CD4-positive, alpha-beta T cell treated with Interleukin-17A for 4 hours (primary cell): ENCODE measurements around the gene DDB1.
A peak's percentile ranks its signal among the peaks of the same experiment; 100 is the strongest.

Experiments used
- DNase-seq: peaks from one replicate; pipeline ENCODE4 v3.0.0-alpha.2; 2020; ENCODE audit warnings: mixed read lengths

DDB1 gene

DNA sequence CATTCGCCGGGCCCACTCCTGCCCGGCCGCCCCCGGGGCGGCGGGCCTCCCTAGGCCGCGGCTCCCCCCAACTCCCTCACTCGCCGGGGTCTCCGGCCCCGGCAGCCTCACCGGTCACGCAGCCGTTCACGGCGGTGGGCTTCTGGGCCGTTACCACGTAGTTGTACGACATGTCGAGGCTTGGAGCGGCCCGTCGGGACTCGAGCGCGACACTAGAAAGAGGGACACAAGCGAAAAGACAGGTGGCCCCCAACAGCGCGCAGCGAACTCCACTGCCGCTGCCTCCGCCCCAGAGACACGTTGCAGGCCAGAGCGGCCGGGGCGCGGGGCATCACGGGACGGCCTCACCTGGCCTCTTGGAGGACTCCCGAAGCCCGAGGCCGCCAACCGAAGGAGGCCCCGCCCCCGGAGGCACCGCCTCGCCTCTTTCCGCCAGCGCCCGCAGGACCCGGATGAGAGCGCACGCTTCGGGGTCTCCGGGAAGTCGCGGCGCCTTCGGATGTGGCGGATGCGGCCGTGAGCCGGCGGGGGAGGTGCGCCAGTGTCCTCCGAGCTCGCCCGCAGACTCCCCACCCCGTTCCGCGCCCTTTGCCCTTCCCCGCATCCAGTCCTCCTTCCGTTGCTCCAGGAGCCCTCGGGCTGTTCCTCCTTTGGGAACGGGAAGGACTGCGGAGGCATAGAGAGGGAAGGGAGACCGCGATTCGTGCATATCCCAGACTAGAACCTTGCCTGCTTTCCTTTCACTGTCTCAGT lies at the start of gene DDB1, which contains the start of gene TKFC:
Gene DDB1, minus strand, starts transcription at position 309 of the 753 bp plus-strand sequence. Its CDS starts 137 bp downstream, at position 172.
Gene TKFC, plus strand, starts transcription at position 432 of the 753 bp plus-strand sequence. CDS start 1,501 bp downstream, outside the sequence.
- DNase-seq: peak; percentile 98

DNA sequence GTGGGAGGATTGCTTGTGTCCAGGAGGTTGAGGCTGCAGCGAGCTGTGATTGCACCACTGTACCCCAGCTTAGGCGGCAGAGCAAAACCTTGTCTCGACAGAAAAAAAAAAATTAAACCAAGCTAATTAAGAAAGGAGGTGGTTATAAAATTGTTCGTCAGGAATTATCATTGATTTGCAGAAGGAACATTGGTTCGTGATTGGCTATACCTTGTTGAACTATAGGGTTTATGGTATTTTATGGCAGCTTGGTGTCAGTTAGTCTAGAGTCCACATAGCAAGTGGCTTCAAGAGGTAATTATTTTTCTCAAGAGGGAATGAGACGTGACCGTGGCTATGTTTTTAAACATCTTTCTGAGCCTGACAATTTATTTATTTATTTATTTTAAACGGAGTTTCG lies 48.0 kb upstream of the DDB1 start:
- no peak for DNase-seq

DNA sequence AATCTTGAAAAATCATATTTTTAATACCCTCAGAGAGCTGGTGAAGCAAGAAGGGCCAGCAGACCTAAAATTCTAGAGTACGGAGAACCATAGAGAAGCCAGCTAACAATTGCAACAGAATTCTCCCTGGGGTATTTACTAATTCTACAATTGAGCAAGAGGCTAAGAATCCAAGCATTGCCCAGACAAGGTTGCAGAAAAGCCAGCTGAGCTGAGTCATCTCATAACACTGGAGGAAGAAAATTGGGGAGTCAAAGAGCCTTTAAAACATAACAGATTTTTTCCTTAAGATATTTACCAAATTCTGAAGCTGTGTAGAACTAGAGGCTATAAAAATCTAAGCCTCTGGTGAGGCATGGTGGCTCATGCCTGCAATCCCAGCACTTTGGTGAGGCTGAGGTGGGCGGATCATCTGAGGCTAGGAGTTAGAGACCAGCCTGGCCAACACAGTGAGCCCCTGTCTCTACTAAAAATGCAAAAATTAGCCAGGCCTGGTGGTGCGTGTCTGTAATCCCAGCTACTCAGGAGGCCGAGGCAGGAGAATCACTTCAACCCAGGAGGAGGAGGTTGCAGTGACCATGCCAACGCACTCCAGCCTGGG lies 45.9 kb upstream of the DDB1 start:
- DNase-seq: no peak

DNA sequence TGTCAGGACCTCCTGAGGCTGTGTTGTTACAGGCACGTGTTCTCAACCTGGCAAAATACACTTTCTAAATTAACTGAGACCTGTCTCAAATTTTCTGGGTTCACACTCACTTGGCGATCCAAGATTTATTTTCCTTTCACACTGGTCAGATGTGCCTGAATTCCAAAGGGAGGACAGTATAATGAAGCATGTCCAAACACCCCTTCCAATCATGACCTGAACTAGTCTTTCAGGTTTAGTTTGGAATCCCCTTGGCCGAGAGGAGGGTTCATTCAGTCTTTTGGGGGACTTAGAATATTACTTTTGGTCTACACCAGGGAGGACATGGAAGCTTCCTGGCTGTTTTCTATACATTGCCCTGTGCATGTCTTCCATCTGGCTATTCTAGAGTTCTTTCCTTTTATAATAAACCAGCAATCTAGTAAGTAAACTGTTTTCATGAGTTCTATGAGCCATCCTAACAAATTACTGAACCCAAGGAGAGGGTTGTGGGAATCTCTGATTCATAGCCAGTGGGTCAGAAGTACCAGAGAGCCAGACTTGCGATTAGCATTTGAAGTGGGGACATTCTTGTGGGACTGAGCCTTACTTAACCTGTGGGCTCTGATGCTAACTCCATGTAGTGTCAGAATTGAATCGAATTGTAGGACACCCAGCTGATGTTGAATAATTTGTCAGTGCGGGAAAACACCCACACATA lies 44.7 kb upstream of the DDB1 start:
- no peak for DNase-seq

DNA sequence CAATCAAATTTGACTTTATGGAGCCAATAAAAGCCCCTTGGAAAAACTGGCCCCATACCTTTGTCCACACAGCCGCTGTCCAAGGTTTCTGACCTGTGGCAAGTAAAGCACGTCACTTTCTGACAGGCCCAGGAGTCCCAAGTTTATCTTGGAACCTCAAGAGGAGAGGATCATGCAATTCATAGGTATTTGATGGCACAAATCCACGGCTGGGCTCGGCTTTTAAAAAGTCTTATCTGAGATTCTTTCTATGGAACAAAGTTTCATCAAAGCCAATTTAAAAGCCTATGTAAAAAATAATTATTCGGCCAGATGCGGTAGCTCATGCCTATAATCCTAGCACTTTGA lies 42.8 kb upstream of the DDB1 start:
- DNase-seq: no peak

DNA sequence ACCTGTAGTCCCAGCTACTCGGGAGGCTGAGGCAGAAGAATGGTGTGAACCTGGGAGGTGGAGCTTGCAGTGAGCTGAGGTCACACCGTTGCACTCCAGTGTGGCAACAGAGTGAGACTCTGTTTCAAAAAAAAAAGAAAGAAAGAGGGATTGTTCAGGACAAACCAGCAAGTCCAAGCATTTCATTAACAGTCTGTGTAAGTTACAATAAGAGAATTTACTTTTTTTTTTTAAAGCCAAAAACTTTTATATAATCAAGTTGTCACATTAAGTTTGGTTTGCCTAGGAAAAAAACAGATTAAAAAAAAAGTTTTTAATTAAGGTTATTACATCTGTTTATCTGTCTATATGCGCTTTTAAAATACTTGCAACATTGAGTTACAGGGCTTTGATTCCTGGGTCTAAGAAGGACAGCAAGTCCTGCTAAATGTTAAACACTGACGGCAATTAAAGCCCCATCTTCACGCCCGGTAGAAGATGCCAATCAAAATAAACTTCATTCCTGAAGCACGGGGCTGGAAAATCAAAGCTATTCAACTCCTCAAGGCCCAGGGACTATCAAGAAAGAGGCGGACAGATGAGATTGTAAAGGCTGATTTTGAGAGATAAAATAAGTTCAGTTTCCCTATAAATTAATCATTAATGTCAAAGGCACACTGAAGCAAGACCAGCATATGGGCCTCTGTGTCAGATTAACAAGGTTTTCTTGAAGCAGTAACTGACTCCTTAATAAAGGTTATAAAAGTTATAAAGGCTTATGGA lies 39.9 kb upstream of the DDB1 start:
- no peak for DNase-seq

DNA sequence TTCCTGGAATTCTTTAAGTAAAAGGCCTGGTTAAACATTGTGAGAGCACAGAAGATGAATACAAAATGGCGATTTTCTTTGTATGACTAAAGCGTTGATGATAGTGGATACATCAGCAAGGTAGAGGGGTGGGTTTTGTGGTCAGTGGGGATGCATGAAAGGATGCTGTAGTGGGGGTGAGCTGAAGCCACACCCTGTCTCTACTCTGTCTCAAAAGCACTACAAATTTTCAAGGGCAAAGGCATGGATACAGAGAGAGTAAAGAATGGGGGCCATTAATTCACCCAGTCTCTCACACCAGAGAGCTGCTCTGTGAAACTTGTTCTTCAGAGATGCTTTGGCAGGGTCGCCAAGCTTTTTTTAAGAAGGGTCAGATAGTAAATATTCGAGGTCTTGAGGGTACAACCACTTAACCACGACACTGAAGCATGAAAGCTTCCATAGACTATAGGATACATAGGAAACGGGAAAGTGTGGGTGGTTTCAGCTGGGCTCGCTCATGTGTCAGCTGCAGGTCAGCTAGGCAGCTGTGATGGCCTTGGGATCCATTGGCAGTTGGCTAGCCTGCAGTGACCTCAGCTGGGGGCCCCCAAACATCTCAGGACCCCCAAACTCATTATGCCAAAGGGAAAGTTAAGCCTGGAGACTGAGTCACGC lies 37.6 kb upstream of the DDB1 start:
- DNase-seq: no peak

DNA sequence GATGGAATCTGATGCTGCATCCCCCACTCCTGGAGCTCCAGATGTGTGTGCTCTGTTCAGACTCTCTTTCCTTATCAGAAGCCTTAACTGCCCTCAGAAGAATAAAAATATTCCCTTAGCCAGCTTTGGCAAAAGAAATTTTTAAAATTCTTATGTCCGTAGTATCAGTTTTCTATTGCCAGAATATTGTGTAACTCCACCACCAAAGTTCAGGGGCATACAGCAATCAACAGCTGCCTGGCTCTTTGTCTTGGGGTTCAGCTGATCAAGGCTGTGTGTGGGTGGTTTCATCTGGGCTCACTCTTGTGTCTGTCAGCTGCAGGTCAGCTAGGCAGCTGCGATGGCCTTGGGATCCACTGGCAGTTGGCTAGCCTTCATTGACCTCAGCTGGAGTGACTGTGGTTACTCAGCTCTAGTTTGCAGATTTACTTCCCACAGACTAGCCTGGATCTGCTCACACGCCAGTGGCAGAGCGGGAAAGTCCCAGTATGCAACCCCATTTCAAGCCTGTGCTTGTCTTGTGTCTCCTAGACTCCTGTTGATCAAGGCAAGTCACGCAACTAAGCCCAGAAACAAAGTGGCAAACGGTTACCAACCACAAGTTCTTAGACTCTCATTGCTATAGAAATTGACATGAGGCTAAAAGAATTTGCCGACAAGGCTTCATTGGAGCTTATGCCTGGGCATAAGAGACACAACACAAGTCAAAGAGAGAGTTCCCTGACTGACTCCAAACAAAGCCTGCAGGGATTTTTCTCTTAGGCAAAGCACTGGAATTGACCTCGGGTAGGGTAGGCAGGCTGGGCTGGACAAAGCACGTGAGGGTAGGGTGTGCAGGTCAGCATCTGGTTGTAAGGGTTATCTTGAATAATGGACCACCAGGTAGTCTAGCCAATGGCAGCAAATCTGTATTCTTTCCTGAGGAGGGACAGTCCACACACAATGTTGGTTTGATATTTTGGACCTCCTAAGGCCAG lies 36.8 kb upstream of the DDB1 start:
- no peak for DNase-seq

DNA sequence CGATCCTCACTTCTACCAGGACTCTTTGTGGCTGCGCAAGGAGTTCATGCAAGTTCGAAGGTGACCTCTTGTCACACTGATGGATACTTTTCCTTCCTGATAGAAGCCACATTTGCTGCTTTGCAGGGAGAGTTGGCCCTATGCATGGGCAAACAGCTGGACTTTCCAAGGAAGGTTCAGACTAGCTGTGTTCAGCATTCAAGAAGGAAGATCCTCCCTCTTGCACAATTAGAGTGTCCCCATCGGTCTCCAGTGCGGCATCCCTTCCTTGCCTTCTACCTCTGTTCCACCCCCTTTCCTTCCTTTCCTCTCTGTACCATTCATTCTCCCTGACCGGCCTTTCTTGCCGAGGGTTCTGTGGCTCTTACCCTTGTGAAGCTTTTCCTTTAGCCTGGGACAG lies 35.7 kb upstream of the DDB1 start:
- DNase-seq: no peak

DNA sequence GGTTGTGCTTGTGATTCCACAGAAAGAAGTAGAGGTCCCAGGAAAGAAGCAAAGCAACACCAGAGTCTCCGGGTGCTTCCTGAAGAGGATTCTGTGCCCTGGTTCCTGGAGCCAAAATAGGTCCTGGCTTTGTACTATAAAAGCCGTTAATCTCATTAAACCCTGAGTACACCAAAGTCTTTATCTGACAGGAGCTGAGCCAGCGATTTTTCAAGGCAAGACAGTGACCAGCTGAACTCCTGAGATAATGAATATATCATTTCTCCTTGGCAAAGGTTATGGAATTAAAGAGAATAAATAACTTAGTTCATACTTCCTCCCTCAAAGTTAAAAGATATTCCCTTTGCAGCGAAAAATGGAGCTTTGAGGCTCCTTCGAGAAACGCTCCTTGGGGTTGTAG lies 34.5 kb upstream of the DDB1 start:
- no peak for DNase-seq

DNA sequence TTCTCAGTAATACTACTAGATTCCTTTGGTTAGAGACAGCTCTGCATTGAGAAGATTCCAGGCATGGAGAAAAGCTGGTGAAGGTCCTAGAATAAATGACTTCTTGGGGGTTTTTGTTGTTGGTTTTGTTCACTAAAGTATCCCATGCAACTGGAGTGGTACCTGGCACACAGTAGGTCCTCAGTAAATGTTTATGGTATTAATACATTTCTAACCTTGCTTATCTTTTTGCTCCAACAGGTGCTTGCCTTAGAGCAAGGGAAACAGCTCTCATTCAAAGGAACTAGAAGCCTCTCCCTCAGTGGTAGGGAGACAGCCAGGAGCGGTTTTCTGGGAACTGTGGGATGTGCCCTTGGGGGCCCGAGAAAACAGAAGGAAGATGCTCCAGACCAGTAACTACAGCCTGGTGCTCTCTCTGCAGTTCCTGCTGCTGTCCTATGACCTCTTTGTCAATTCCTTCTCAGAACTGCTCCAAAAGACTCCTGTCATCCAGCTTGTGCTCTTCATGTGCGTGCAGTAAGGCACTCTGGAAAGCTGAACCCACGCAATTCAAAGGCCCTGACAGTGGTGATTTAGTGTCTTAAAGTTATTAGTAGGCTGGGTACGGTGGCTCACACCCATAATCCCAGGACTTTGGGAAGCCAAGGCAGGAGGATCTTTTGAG lies 31.2 kb upstream of the DDB1 start:
- no peak for DNase-seq

DNA sequence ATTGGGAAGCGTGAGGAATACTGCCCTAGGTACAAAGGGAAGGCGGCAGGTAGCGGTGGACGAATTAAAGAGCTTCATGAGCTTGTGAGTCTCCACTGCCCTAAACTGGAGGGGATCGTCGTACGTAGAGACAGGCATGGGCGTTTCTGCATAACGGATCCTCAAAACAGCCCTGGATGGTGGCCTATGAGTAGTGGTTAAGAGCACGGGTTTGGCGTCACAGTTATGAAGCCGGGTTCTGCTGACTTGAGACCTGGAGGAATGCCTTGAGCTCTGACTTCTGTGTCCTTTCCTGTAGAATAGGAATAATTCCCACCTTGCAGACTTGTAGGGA lies 29.6 kb upstream of the DDB1 start:
- no peak for DNase-seq

DNA sequence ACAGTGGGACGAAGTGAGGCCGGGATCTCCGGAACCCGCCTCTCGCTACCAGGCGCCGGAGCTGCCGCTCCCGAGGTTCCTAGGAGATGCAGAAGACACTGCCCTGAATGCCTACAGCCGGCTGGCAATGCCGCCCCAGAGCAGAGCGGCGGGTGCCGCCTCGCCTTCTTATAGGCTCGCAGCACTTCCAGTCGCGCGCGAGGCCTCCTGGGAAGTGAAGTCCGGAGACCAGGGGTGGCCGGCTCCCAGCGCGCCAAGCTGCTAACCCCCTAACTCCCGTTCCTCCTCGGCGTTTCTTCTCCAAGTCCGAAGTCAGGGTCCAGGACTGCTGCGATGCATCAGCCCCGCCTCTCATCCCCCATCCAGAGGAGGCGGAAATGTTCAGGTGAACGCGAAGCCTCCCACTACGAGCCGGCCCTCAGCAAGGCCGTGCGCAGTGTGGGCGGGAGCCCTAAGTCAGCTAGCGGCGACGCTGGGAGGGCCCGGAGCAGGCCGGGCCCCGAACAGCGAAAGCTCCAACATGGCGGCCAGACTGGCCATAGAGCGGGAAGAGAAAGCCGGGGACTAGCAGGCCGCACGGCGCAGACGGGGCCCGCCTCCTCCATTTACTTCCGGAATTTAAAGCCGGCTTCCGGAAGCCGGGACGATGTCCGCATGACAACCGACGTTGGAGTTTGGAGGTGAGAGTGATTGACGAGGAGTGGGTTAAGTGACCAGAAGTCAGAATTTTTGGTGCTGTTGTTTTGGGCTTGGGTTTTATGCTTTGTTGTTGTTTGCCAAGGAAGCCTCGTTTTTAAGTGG lies 29.0 kb upstream of the DDB1 start, which contains the start of the genes CYB561A3 and TMEM138:
Gene CYB561A3, minus strand, starts transcription at position 142 of the 801 bp plus-strand sequence. CDS start 5,169 bp downstream, outside the sequence.
Gene TMEM138, plus strand, starts transcription at position 634 of the 801 bp plus-strand sequence. CDS start 2,017 bp downstream, outside the sequence.
- DNase-seq: peak; percentile 89

DNA sequence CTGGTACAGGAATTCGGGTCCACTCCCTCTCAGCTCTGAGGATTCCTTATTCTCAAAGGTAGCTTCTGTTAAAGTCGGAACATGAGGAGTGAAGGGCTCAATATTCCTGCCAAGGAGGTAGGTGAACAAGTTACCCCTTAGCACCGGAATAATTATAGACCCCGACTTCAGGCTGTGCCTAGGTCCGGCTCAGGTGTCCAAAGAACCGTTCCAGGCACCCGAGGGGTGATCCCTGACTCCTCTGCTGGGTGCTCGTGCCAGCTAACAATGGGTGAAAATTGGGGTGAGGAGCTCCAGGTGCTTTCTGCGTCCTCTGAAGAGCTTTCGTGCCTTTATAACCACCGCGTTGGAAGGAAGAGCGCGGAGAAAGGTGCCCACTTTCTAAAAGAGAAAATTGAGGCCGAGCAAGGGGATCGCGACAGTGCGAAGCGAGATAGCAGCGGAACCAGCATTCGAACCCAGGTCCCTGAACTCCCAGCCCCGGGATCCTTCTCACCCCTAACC lies 28.4 kb upstream of the DDB1 start:
- no peak for DNase-seq

DNA sequence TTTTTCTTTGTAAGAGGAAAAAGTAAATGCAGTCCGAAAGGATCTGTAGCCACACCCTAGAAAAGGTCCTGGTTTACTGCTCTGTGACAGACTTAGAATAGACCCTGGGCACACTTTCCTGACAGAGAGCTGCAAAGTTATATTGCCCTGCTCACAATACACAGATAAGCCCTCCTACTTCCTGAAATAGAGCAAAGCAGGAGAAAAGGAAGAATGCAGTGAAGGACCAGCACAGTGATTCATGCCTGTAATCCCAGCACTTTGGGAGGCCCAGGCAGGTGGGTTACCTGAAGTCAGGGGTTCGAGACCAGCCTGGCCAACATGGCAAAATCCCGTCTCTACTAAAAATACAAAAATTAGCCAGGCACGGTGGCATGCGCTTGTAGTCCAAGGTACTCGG lies 26.6 kb upstream of the DDB1 start:
- DNase-seq: no peak

DNA sequence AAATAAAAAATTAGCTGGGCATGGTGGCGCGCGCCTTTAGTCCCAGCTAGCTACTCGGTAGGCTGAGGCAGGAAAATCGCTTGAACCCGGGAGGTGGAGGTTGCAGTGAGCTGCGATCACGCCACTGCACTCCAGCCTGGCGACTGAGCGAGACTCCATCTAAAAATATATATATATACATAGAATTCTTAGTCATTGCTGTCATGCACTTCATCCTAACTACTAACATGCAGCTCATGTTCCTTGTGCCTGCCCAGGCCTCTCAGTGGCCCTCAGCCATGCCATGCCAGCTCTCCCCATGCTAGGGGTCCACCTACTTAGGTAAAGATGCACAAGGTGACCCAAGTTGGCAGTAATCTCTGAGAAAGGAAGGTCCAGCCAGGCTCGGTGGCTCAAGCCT lies 25.7 kb upstream of the DDB1 start:
- DNase-seq: no peak

DNA sequence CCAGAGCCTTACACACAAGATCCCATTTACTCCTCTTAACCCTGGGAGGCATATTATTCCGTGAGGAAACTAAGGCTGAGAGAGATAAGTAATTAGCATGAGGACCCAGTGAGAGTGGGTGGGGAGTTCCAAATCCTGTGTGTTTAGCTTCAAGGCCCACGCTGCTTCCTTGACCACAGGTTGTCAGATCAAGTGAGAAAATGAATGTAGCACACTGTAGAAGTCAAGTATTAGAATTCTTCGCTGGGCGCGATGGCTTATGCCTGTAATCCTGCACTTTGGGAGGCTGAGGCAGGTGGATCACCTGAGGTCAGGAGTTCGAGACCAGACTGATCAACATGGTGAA lies 25.0 kb upstream of the DDB1 start:
- no peak for DNase-seq

DNA sequence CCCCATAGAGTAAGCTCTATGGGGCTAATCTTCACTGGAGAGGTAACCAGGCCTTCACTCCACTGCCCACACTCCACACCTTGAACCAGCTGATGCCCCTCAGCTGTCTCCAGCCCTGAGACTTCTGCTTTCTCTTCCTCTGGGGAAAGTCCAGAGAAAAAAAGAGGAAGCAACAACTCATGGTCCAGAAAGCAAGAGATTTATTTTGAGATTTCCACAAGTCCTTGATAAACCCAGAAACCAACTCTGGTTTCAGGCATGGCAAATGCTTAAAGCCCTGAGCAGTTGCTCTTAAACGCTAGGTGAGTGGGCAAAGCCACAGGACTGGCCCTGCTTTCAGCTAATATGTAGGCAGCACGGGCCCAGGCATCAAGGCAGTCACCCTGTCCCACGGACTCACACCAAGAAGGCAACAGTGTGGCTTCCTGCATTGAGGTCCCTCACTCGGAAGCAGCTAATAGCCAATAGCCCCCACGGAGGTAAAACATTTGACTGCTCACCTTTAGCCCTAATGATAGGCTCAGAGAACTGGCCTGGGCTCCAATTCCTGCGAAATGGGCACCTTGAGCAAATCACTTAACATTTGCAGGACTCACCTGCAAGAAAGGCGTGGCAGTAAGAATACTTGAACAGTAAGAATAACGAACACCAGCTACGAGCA lies 24.5 kb upstream of the DDB1 start:
- no peak for DNase-seq

DNA sequence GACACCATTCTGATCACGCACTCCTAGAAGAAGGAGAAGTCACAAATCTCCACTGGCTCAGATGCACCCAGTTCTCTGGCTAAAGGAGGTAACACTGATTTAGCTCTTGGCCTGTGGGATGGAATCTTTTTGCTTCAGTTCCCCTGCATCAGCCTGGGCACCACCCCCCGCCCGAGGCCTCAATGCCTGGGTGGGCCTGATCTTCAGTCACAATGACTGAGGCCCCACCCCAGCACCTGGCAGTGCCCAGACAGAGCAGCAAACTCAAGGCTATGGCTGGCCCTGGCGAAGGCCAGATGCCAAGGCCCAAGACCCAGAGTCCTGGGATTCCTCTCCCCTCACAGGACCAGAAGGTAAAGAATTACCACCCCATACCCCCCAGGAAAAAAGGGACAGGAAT lies 23.8 kb upstream of the DDB1 start:
- DNase-seq: no peak
